ENCODE data around the gene ANKRD36C. TPM values are rescaled to one million over a fixed set of nuclear protein-coding genes. Genes with fewer than 3 reads are reported as not detected.
"Not testable (repeated sequence)": the region's sequence is repeated elsewhere in the genome, so short reads cannot be mapped to it uniquely, and the experiment has no call there.

ANKRD36C gene
- polyA plus RNA-seq, 3 donors, result 17.7 to 26.0 (median 18.0) TPM

DNA sequence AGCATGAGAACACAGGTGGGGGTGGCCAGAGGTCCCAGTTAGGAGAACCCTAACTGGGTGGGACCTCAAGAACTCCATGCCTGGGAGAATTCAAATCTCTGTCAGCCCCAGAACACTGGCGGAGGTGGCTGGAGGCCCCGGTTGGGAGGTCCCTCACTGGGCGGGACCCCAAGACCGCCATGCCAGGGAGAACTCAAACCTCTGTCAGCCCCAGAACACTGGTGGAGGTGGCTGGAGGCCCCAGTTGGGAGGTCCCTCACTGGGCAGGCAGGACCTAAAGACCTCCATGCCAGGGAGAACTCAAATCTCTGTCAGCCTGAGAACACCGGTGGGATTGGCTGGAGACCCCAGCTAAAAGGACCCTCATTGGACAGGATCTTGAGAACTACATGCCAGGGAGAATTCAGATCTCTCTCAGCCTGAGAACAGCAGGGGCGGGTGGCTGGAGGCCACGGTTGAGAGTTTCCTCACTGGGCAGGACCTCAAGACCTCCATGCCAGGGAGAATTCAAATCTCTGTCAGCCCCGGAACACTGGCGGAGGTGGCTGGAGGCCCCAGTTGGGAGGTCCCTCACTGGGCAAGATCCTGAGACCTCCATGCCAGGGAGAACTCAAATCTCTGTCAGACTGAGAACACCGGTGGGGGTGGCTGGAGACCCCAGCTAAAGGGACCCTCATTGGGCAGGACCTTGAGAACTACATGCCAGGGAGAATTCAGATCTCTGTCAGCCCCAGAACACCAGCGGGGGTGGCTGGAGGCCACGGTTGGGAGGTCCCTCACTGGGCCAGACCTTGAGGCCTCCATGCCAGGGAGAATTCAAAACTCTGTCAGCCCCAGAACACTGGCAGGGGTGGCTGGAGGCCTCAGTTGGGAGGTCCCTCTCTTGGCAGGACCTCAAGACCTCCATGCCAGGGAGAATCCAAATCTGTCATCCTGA, 157.3 kb downstream of the ANKRD36C start:
- not testable (repeated sequence) for DNase-seq (ENCODE audit: extremely low read depth in 1 of 11, low read depth in 9 of 11, low spot score in 4 of 11)

DNA sequence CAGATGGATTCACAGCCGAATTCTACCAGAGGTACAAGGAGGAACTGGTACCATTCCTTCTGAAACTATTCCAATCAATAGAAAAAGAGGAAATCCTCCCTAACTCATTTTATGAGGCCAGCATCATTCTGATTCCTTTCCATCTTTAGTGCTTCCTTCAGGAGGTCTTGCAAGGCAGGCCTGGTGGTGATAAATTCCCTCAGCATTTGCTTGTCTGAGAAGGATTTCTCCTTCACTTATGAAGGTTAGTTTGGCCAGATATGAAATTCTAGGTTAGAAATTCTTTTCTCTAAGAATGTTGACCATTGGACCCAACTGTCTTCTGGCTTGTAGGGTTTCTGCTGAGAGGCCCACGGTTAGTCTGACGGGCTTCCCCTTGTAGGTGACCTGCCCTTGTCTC, 167.4 kb downstream of the ANKRD36C start:
- DNase-seq (ENCODE audit: extremely low read depth in 1 of 11, low read depth in 9 of 11, low spot score in 4 of 11), result not testable (repeated sequence)

DNA sequence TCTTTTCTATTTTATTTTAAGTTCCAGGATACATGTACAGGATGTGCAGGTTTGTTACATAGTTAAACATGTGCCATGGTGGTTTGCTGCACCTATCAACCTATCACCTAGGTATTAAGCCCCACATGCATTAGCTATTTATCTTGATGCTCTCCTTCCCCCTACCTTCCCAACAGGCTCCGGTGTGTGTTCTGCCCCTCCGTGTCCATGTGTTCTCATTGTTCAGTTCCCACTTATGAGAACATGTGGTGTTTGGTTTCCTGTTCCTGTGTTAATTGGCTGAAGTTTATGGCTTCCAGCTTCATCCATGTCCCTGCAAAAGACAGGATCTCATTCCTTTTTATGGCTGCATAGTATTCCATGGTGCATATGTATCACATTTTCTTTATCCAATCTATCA, 174.1 kb downstream of the ANKRD36C start:
- not testable (repeated sequence) for DNase-seq (ENCODE audit: extremely low read depth in 1 of 11, low read depth in 9 of 11, low spot score in 4 of 11)

- not testable (repeated sequence) for DNase-seq (ENCODE audit: extremely low read depth in 1 of 11, low read depth in 9 of 11, low spot score in 4 of 11)
Observed at GRCh38 chr2:95813311-95813710, 178.3 kb downstream of the ANKRD36C start.

GRCh38 chr2:95799892-95800291, 191.7 kb downstream of the ANKRD36C start:
- DNase-seq (ENCODE audit: extremely low read depth in 1 of 11, low read depth in 9 of 11, low spot score in 4 of 11), result no peak

DNA sequence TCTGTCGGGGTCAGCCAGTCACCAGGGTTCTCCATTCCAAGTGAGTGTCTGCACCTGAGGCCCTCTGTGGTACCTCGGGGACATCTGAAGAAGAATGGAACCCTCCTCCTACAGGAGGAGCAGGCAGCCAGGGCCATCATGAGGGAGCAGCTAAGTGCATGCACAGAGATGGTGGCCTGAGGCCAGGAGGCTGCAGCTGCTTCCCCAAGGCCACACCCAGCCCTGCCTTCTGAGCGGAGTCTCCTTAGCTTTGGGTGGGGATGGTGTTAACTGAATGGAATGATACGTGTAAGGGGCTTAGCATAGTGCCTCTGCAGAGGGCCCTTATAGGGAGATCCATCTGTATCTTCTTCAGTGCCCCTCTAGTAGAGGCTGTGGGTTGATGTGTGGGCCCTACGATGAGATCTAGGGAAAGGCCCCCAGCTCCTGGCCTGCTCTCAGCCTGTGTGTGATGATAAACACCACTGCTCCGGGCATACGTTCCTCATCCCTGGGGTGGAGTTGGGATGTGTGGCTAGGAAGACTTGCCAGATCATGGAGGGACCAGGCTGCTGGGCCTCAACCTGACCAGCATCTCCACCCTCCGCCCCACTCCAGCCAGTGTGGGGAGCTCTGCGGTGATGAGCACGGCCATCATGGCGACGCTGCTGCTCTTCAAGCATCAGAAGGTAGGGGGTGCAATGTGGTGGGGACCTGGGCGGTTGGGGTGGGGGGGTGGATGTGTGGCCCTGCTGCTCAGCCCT, 192.3 kb downstream of the ANKRD36C start:
- DNase-seq (ENCODE audit: extremely low read depth in 1 of 11, low read depth in 9 of 11, low spot score in 4 of 11), result not testable (repeated sequence)

GRCh38 chr2:95796249-95797099, 195.2 kb downstream of the ANKRD36C start:
- DNase-seq (ENCODE audit: extremely low read depth in 1 of 11, low read depth in 9 of 11, low spot score in 4 of 11), result not testable (repeated sequence)

- not testable (repeated sequence) for DNase-seq (ENCODE audit: extremely low read depth in 1 of 11, low read depth in 9 of 11, low spot score in 4 of 11)
Observed at GRCh38 chr2:95793970-95794369, 197.7 kb downstream of the ANKRD36C start.

- not testable (repeated sequence) for DNase-seq (ENCODE audit: extremely low read depth in 1 of 11, low read depth in 9 of 11, low spot score in 4 of 11)
Observed at GRCh38 chr2:95790180-95790579, 201.4 kb downstream of the ANKRD36C start.

DNA sequence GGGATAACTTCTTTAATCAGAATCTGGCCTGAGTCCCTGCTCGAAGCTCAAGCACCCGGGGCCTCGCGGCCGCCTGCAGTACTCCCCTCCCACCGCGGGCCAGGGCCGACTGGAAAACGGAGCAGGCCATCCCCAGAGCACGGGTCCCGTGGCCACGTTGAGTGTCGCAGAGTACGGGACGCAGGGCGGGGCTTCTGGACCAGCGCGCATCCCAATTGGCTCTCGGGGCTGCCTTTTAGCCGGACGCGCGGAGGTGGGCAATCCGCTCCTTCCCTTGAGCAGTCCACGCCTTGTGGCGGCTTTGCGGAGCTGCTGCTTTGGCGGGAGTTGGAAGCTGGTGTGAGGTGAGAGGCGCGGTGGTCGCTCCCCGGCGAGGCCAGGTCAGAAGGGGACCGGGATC, 202.2 kb downstream of the ANKRD36C start:
- DNase-seq (ENCODE audit: extremely low read depth in 1 of 11, low read depth in 9 of 11, low spot score in 4 of 11), result not testable (repeated sequence)

DNA sequence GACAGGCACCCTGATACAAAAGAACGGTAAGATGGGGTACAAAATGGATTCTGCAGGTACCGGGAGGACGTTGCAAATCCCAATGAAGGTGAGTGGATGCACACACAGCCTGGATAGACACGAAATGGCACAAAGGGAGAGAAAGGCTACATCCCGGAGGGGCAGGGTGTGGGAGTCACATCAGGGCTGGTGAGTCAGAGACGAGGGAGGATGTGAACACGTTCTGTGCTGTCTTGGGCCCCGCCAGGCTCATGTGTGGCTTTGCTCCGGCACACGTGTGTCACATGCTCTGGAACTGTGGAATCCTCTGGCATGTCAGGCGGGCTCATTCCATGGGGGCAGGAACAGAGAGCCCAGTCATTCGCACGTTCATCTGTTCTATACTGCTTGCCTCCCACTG, 203.0 kb downstream of the ANKRD36C start:
- DNase-seq (ENCODE audit: extremely low read depth in 1 of 11, low read depth in 9 of 11, low spot score in 4 of 11), result not testable (repeated sequence)

Other genes starting within 250 kb of the ANKRD36C start
- gene GPAT2, start 43.1 kb upstream of the ANKRD36C start, polyA plus RNA-seq (ENCODE audit: insufficient read length in 3 of 3), result 1 to 10 TPM in 2 of 3 donors, under 1 TPM in 1; 0.83 to 2.8 (median 1.3) TPM
- gene ADRA2B, start 124.7 kb upstream of the ANKRD36C start, polyA plus RNA-seq (ENCODE audit: insufficient read length in 3 of 3), result 1 to 10 TPM; 4.5 to 4.8 (median 4.5) TPM
- gene ASTL, start 146.7 kb upstream of the ANKRD36C start, polyA plus RNA-seq (ENCODE audit: insufficient read length in 3 of 3), result under 1 TPM; 0.17 to 0.20 (median 0.20) TPM
- 1 to 10 TPM; 2.1 to 8.9 (median 2.9) TPM for gene DUSP2, start 153.6 kb upstream of the ANKRD36C start, polyA plus RNA-seq (ENCODE audit: insufficient read length in 3 of 3)
- 100 to 1,000 TPM; 135 to 159 (median 141) TPM for gene STARD7, start 217.0 kb upstream of the ANKRD36C start, polyA plus RNA-seq (ENCODE audit: insufficient read length in 3 of 3)